Keratinocyte (primary cell): ENCODE results near the gene DENND4A.

Source experiments
- CTCF ChIP-seq, 3 experiments: IDR thresholded peaks in 1 of 3; conservative IDR thresholded peaks in 1 of 3; optimal IDR thresholded peaks in 1 of 3; 2 replicates in 2 of 3; 3 replicates in 1 of 3; pipeline versions ENCODE3 to v1.5.1; 2011; ENCODE audit warnings: low read length in 3 of 3, mild to moderate bottlenecking in 3 of 3, moderate library complexity in 2 of 3, control low read depth in 1 of 3, inconsistent platforms in 1 of 3; ENCODE audit not compliant: insufficient read depth in 2 of 3; ENCODE audit errors: extremely low read depth in 1 of 3
- EZH2 ChIP-seq: IDR thresholded peaks from one replicate; pipeline ENCODE4 v1.6.1; 2012; ENCODE audit warnings: inconsistent platforms, mild to moderate bottlenecking, low read length, moderate library complexity

- TF ChIP-seq EZH2: no peak
- no peak for TF ChIP-seq CTCF (optimal IDR thresholded peaks at IDR 0.05 in 1 of 3, IDR thresholded peaks at IDR 0.05 in 1 of 3, conservative IDR thresholded peaks at IDR 0.05 in 1 of 3; ENCODE audit: extremely low read depth in 1 of 3, insufficient read depth in 2 of 3, low read length in 3 of 3)
Measured at GRCh38 chr15:65783872-65784271, 8.2 kb downstream of the DENND4A start.
